Gastrocnemius medialis (tissue), 4 donors: Measurements from ENCODE around the gene MACC1.

Source experiments
- CTCF ChIP-seq, 5 experiments: fragments of 450-650 bp in 3 of 5; fragments of 200-600 bp in 2 of 5; sonication (generic) in 2 of 5; IDR thresholded peaks in 4 of 5; conservative IDR thresholded peaks in 1 of 5; 1 replicate in 4 of 5; 2 replicates in 1 of 5; pipeline ENCODE4 v1.5.1; 2016 to 2019; ENCODE audit warnings: antibody characterized with exemption in 5 of 5, mild to moderate bottlenecking in 3 of 5, moderate library complexity in 3 of 5
- POLR2A ChIP-seq, 2 donors: fragments of 450-650 bp; IDR thresholded peaks; one replicate each; pipeline ENCODE4 v1.6.1; 2017; ENCODE audit warnings: antibody characterized with exemption in 2 of 2, mild to moderate bottlenecking in 2 of 2, moderate library complexity in 2 of 2

GRCh38 chr7:20257212-20257611 is 40.0 kb upstream of the MACC1 start:
- TF ChIP-seq POLR2A (IDR thresholded peaks at IDR 0.05) (no peak), CTCF (IDR thresholded peaks at IDR 0.05 in 4 of 5, conservative IDR thresholded peaks at IDR 0.05 in 1 of 5) (no peak)
